Upper lobe of left lung (tissue), 4 donors: Measurements from ENCODE around the gene MAGI2.

Source experiments
- POLR2A ChIP-seq, 4 donors: fragments of 450-650 bp; IDR thresholded peaks; one replicate each; pipeline ENCODE4 v1.5.1; 2016 to 2017; ENCODE audit warnings: antibody characterized with exemption in 4 of 4, mild to moderate bottlenecking in 2 of 4
- TF ChIP-seq, protein P1 (sequence below), 6 experiments: fragments of 450-650 bp in 4 of 6; fragments of 200-600 bp in 2 of 6; sonication (generic) in 2 of 6; IDR thresholded peaks; one replicate each; pipeline ENCODE4 v1.5.1; 2016 to 2019; ENCODE audit warnings: antibody characterized with exemption in 6 of 6

DNA sequence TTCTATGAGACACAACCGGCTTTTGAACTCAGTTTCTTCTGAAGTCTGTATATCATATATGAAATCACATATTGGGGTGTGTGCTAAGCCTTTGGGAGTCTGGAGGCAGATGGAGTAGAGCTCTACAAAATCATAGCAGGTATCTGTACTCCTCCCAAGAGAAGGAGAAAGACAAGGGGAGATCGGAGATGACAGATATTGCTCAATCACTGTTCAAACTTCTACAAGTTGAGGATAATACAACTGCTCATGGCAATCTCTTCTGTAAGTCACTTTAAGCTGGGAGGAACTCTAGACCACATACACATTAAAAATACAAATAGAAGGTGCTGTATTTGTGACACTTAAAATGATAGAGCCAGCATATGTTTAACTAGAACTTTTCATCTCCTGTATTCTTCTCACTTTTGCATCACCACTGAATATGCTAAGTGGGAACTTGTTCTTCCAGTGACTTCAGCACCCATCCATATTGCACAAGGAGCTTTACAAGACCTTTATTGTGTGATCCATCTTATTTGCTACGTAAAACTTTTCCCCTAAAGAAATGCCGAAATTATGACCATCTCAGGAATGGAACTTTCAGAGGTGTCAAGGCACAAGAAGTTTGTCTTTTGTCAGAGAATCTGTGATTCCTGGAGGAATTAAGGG, 1273.5 kb downstream of the MAGI2 start:
- TF ChIP-seq, protein P1, sequence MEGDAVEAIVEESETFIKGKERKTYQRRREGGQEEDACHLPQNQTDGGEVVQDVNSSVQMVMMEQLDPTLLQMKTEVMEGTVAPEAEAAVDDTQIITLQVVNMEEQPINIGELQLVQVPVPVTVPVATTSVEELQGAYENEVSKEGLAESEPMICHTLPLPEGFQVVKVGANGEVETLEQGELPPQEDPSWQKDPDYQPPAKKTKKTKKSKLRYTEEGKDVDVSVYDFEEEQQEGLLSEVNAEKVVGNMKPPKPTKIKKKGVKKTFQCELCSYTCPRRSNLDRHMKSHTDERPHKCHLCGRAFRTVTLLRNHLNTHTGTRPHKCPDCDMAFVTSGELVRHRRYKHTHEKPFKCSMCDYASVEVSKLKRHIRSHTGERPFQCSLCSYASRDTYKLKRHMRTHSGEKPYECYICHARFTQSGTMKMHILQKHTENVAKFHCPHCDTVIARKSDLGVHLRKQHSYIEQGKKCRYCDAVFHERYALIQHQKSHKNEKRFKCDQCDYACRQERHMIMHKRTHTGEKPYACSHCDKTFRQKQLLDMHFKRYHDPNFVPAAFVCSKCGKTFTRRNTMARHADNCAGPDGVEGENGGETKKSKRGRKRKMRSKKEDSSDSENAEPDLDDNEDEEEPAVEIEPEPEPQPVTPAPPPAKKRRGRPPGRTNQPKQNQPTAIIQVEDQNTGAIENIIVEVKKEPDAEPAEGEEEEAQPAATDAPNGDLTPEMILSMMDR (IDR thresholded peaks at IDR 0.05) = no peak
- TF ChIP-seq POLR2A (IDR thresholded peaks at IDR 0.05) = no peak
